ENCODE measurements around the gene SLC39A1.

- no peak for TF ChIP-seq CTCF (IDR thresholded peaks at IDR 0.05)
- TF ChIP-seq POLR2A (IDR thresholded peaks at IDR 0.05): no peak
Measured at GRCh38 chr1:153951183-153951582, 12.2 kb downstream of the SLC39A1 start.
